Stomach (tissue), 4 donors: ENCODE results near the gene MGAT4B.

Experiments used
- CTCF ChIP-seq, 7 experiments: fragments of 450-650 bp in 4 of 7; fragments of 200-600 bp in 3 of 7; sonication (generic) in 3 of 7; IDR thresholded peaks; one replicate each; pipeline ENCODE4 v1.5.1; 2016 to 2019; ENCODE audit warnings: antibody characterized with exemption in 7 of 7, control low read depth in 2 of 7, mild to moderate bottlenecking in 1 of 7
- POLR2A ChIP-seq, 4 donors: fragments of 450-650 bp; IDR thresholded peaks; one replicate each; pipeline ENCODE4 v1.6.1; 2016; ENCODE audit warnings: antibody characterized with exemption in 4 of 4, control low read depth in 2 of 4, mild to moderate bottlenecking in 1 of 4, moderate library complexity in 1 of 4
- POLR2AphosphoS5 ChIP-seq, 3 donors: sonication (generic); formaldehyde crosslinking; IDR thresholded peaks; one replicate each; pipeline ENCODE4 v1.6.1; 2016; ENCODE audit warnings: antibody characterized with exemption in 3 of 3

GRCh38 chr5:179840766-179841165, 34.1 kb upstream of the MGAT4B start:
- no peak for TF ChIP-seq POLR2A (IDR thresholded peaks at IDR 0.05)
- no peak for TF ChIP-seq POLR2AphosphoS5 (IDR thresholded peaks at IDR 0.05)
- no peak for TF ChIP-seq CTCF (IDR thresholded peaks at IDR 0.05)
